Heart right ventricle (tissue), 16 donors: ENCODE results near the gene OR4N2. TPM values are rescaled to one million over a fixed set of nuclear protein-coding genes. Genes with fewer than 3 reads are reported as not detected.
"Not testable (repeated sequence)": the region's sequence is repeated elsewhere in the genome, so short reads cannot be mapped to it uniquely, and the experiment has no call there.

ENCODE experiments used
- ATAC-seq, 8 donors: fragments of 200-7000 bp; cut with Tn5 transposase; one replicate each; pipeline ENCODE4 v1.9.1; 2020; ENCODE audit warnings: mild to moderate bottlenecking in 8 of 8, moderate library complexity in 8 of 8, moderate number of reproducible peaks in 1 of 8
- DNase-seq, 2 donors: peaks; one replicate each; pipeline ENCODE4 v3.0.0-alpha.2; 2020
- H3K27ac ChIP-seq, 10 donors: fragments of 200-600 bp; sonication (generic) in 2 of 10; one replicate each; pipeline versions ENCODE4 v1.5.0 to v1.8.0; 2020 to 2022; ENCODE audit warnings: mild to moderate bottlenecking in 3 of 10
- H3K27me3 ChIP-seq, 7 donors: fragments of 200-600 bp; one replicate each; pipeline ENCODE4 v1.8.0; 2021 to 2022; ENCODE audit warnings: mild to moderate bottlenecking in 2 of 7
- H3K36me3 ChIP-seq, 9 donors: fragments of 200-600 bp; sonication (generic) in 1 of 9; one replicate each; pipeline versions ENCODE4 v1.5.0 to v1.8.0; 2020 to 2022; ENCODE audit warnings: mild to moderate bottlenecking in 2 of 9
- H3K4me1 ChIP-seq, 9 donors: fragments of 200-600 bp; sonication (generic) in 1 of 9; one replicate each; pipeline versions ENCODE4 v1.5.0 to v1.8.0; 2020 to 2022; ENCODE audit warnings: mild to moderate bottlenecking in 4 of 9
- H3K4me3 ChIP-seq, 10 donors: fragments of 200-600 bp; sonication (generic) in 2 of 10; one replicate each; pipeline versions ENCODE4 v1.5.0 to v1.8.0; 2020 to 2022; ENCODE audit warnings: mild to moderate bottlenecking in 7 of 10, moderate library complexity in 2 of 10
- H3K9me3 ChIP-seq, 11 donors: fragments of 200-600 bp in 10 of 11; sonication (generic) in 2 of 11; one replicate each; pipeline versions ENCODE4 v1.5.0 to v1.8.0; 2013 to 2022; ENCODE audit warnings: mild to moderate bottlenecking in 2 of 11, control low read depth in 1 of 11, moderate library complexity in 1 of 11
- CTCF ChIP-seq, 9 donors: fragments of 200-600 bp; sonication (generic) in 2 of 9; IDR thresholded peaks; one replicate each; pipeline versions ENCODE4 v1.5.0 to v1.8.0; 2021 to 2022; ENCODE audit warnings: antibody characterized with exemption in 9 of 9, mild to moderate bottlenecking in 5 of 9, moderate library complexity in 1 of 9
- WGBS, 2 donors: extraction: QIAGEN DNeasy Blood & Tissue Kit; methylation state at CpG; one replicate each; pipeline ENCODE4 v1.1.7; 2013; ENCODE audit warnings: inconsistent platforms in 1 of 2; 5-methylcytosine and 5-hydroxymethylcytosine counted together
- intact Hi-C, 10 donors: fragments of 100-400 bp; cut with DNase I; formaldehyde crosslinking; loops; one replicate each; pipeline versions ENCODE4 v1.11.1 to v1.14.2; 2022
- long read RNA-seq, 3 donors: library from polyadenylated mRNA; unstranded; transcript quantifications; one replicate each; pipeline ENCODE4 v2.0.0, GENCODE V29; 2020 to 2021
- polyA plus RNA-seq, 2 donors: library from polyadenylated mRNA; stranded (reverse); fragments of 200-250 nt; gene quantifications; one replicate each; pipeline ENCODE4 v1.2.3, GENCODE V29; 2013
- total RNA-seq, 10 donors: library from RNA; stranded (reverse); fragmentation: NEBNext Ultra II Directional in 3 of 10; extraction: Animal tissue kit (Norgen Biotek cat#: 25700) in 3 of 10; gene quantifications; one replicate each; pipeline versions ENCODE4 v1.2.1 to v1.2.4, GENCODE V29; 2021 to 2023
- donor health status: Arrhythmogenic right ventricular cardiomyopathy.
- donor health status: ischemic (EF 13 %, LVEDD 7.1; RV severe dilation, severe dysfunction).
- donor health status: healthy with polysubstance abuse.
- donor health status: DM: no; HTN: yes; CAD: no.
- donor health status: DM: no; HTN: no; CAD: no.
- donor health status: ischemic (EF 25% LVEDD 6.9; RV normal size, moderate dysfunction).
- donor health status: ischemic (EF 25% LVEDD 5.7; RV mildly dilated, moderate dysfunction).
- donor health status: healthy.
- donor health status: DM: yes; HTN: yes; CAD: no.
- donor health status: Ischemic cardiomyopathy.
- donor health status: ischemic (EF 35%, LVEDD 5.7; RV mildly dilated, moderate dysfunction).
- donor health status: nonischemic (EF 11% LVEDD 7.7; RV severe dilation, severe dysfunction).
- donor health status: DM: yes; HTN: yes; CAD: no.
- donor health status: PGD.
- donor health status: ischemic (EF 29% LVEDD 5.4; RV normal size, mild dysfunction).
- donor health status: nonischemic (EF 23%, LVEDD 6.1; RV moderate dilation, normal function).

OR4N2 gene
- not detected for total RNA-seq
- polyA plus RNA-seq, result not detected
- long read RNA-seq, donor 1, result 0 reads
- long read RNA-seq, donor 2, result 0 reads
- long read RNA-seq, donor 3, result 0 reads

- H3K36me3 ChIP-seq, H3K4me3 ChIP-seq, H3K27ac ChIP-seq, intact Hi-C loops, H3K4me1 ChIP-seq, ATAC-seq, H3K27me3 ChIP-seq, DNase-seq: not testable (repeated sequence)
- peaks cover 0 to 58% (median 6%) of the 10 kb centered on the region in 11 donors for H3K9me3 ChIP-seq
- WGBS, 2 donors, result 75 to 76% methylated on average over 1 of the region's 1 CpG
Measured at GRCh38 chr14:19803470-19803869, at the start of gene OR4N2. Gene OR4N2, plus strand, starts transcription at chr14:19803770. Its CDS starts 23,679 bp downstream, at chr14:19827449.

GRCh38 chr14:19754172-19754571, 49.4 kb upstream of the OR4N2 start:
- Histone ChIP-seq H3K27me3 (peaks cover 0 to 3% (median 0%) of the 10 kb centered on the region in 7 donors), H3K36me3 (no peaks in the 10 kb centered on the region), H3K4me3 (no peak overlapping the region), H3K4me1 (no peaks in the 10 kb centered on the region), H3K27ac (no peak overlapping the region), H3K9me3 (peaks cover 0 to 4% (median 0%) of the 10 kb centered on the region in 11 donors)
- ATAC-seq (no peak), DNase-seq (no peak)
- WGBS, 2 donors, result 25 to 31% methylated on average over 2 of the region's 2 CpGs
- TF ChIP-seq CTCF (IDR thresholded peaks at IDR 0.05), result no peak
- intact Hi-C loops, result no loop called here

GRCh38 chr14:19771491-19771890, 32.1 kb upstream of the OR4N2 start:
- DNase-seq, H3K36me3 ChIP-seq, H3K27me3 ChIP-seq, H3K27ac ChIP-seq, H3K4me1 ChIP-seq, H3K4me3 ChIP-seq, intact Hi-C loops: not testable (repeated sequence)
- 32 to 47% methylated on average over 3 of the region's 3 CpGs for WGBS, 2 donors
- H3K9me3 ChIP-seq, result peaks cover 0 to 21% (median 0%) of the 10 kb centered on the region in 11 donors
- ATAC-seq, result peak in 1 of 8 donors; percentile 37

- Histone ChIP-seq H3K9me3 (peaks cover 0 to 21% (median 0%) of the 10 kb centered on the region in 11 donors), H3K4me3 (no peak overlapping the region), H3K4me1 (no peaks in the 10 kb centered on the region), H3K27me3 (no peaks in the 10 kb centered on the region), H3K36me3 (no peaks in the 10 kb centered on the region), H3K27ac (no peak overlapping the region)
- TF ChIP-seq CTCF (IDR thresholded peaks at IDR 0.05), result no peak
- 88% methylated on average over 1 of the region's 1 CpG for WGBS, 2 donors
- intact Hi-C loops, result no loop called here
- DNase-seq, result no peak
- ATAC-seq, result peak in 5 of 8 donors; percentile 23 to 73 (median 64)
Measured at GRCh38 chr14:19771895-19772430, 31.6 kb upstream of the OR4N2 start.

GRCh38 chr14:19772454-19772853, 31.1 kb upstream of the OR4N2 start:
- 32 to 44% methylated on average over 2 of the region's 2 CpGs for WGBS, 2 donors
- H3K27ac ChIP-seq, H3K4me3 ChIP-seq, H3K36me3 ChIP-seq, H3K27me3 ChIP-seq, H3K4me1 ChIP-seq, DNase-seq, intact Hi-C loops: not testable (repeated sequence)
- ATAC-seq, result peak in 2 of 8 donors; percentile 49 to 76
- peaks cover 0 to 21% (median 0%) of the 10 kb centered on the region in 11 donors for H3K9me3 ChIP-seq

- WGBS, 2 donors, result 5 to 8% methylated on average over 1 of the region's 1 CpG
- not testable (repeated sequence) for H3K4me1 ChIP-seq
Measured at GRCh38 chr14:19773204-19773603, 30.4 kb upstream of the OR4N2 start, which contains the start of gene OR4M1. Gene OR4M1, plus strand, starts transcription at chr14:19773504. Its CDS starts 6,819 bp downstream, at chr14:19780323.

More at GRCh38 chr14:19773204-19773603, 30.4 kb upstream of the OR4N2 start, which contains the start of gene OR4M1:
- H3K9me3 ChIP-seq, result peaks cover 0 to 21% (median 0%) of the 10 kb centered on the region in 11 donors
- H3K27ac ChIP-seq, ATAC-seq, H3K4me3 ChIP-seq, intact Hi-C loops, H3K27me3 ChIP-seq, DNase-seq, H3K36me3 ChIP-seq: not testable (repeated sequence)
